HepG2 (cell line): ENCODE measurements around the gene ZKSCAN1. TPM values are rescaled to one million over a fixed set of nuclear protein-coding genes. Genes with fewer than 3 reads are reported as not detected.
A peak's percentile ranks its signal among the peaks of the same experiment; 100 is the strongest.

ENCODE experiments used
- AKNA ChIP-seq: sonication (generic); formaldehyde crosslinking; IDR thresholded peaks from 2 replicates; pipeline ENCODE4 v1.4.0; 2020; ENCODE audit warnings: missing genetic modification reagents, borderline replicate concordance
- ATF7 ChIP-seq, 2 experiments: fragments of 450-650 bp in 1 of 2; sonication (generic) in 1 of 2; formaldehyde crosslinking in 1 of 2; IDR thresholded peaks; 2 replicates each; pipeline versions ENCODE4 v1.4.0 to v1.6.1; 2016 to 2020; ENCODE audit warnings: antibody characterized with exemption in 1 of 2, mild to moderate bottlenecking in 1 of 2, missing genetic modification reagents in 1 of 2
- ELF4 ChIP-seq: sonication (generic); formaldehyde crosslinking; IDR thresholded peaks from 2 replicates; pipeline ENCODE4 v1.5.0; 2020; ENCODE audit warnings: missing genetic modification reagents, mild to moderate bottlenecking, moderate library complexity, borderline replicate concordance
- EZH2 ChIP-seq: conservative IDR thresholded peaks from 2 replicates; pipeline ENCODE4 v1.6.1; 2012; ENCODE audit warnings: mild to moderate bottlenecking, low read depth, low read length, moderate library complexity
- MAFF ChIP-seq: IDR thresholded peaks from 2 replicates; pipeline ENCODE4 v1.6.1; 2011; ENCODE audit warnings: low read depth, low read length, improper control_type of control experiment
- ZBTB33 ChIP-seq: sonication (generic); formaldehyde crosslinking; IDR thresholded peaks from 2 replicates; pipeline ENCODE4 v1.4.0; 2020; ENCODE audit warnings: missing genetic modification reagents
- ZFP82 ChIP-seq: sonication (generic); formaldehyde crosslinking; IDR thresholded peaks from 2 replicates; pipeline ENCODE4 v1.5.1; 2020; ENCODE audit warnings: mild to moderate bottlenecking, missing genetic modification reagents, borderline replicate concordance
- ZNF101 ChIP-seq: sonication (generic); formaldehyde crosslinking; IDR thresholded peaks from 2 replicates; pipeline ENCODE4 v1.4.0; 2020; ENCODE audit warnings: mild to moderate bottlenecking, low read depth, missing genetic modification reagents, borderline replicate concordance
- ZNF367 ChIP-seq: sonication (generic); formaldehyde crosslinking; IDR thresholded peaks from 2 replicates; pipeline ENCODE4 v1.4.0; 2020; ENCODE audit warnings: missing genetic modification reagents, borderline replicate concordance
- polyA plus RNA-seq, 8 experiments: library from polyadenylated mRNA; depleted of rRNA in 3 of 8; stranded (reverse) in 7 of 8; unstranded in 1 of 8; fragments of >200 nt; fragmentation: Illumina TruSeq in 4 of 8; extraction: Trizol in 4 of 8; gene quantifications; 2 replicates each; pipeline versions ENCODE4 v1.2.1 to v1.2.3, GENCODE V29; 2011 to 2016; ENCODE audit warnings: low read depth in 4 of 8, missing spikeins in 1 of 8, mixed read lengths in 1 of 8; ENCODE audit not compliant: insufficient read depth in 1 of 8
- total RNA-seq, 5 experiments: library from RNA; depleted of rRNA; stranded (reverse); fragments of >200 nt; fragmentation: Illumina TruSeq; extraction: Trizol; gene quantifications; 2 replicates each; pipeline ENCODE4 v1.2.3, GENCODE V29; 2016; ENCODE audit warnings: low read depth in 1 of 5

The ZKSCAN1 gene
- total and polyA plus RNA-seq, 2 of the 13 experiments (the other 11 are each of a cell fraction or from before 2014, with no cell fraction given), result 46.4 to 60.6 TPM

GRCh38 chr7:100081535-100082102, 66.2 kb downstream of the ZKSCAN1 start, which contains the start of gene ZNF3 (continued):
- TF ChIP-seq AKNA (CRISPR knock-in tag), result no peak
- TF ChIP-seq ATF7 (IDR thresholded peaks at IDR 0.05), result no peak
- peak; percentile 43; the same call in 1 of the 2 replicates for TF ChIP-seq ATF7 (CRISPR knock-in tag; IDR thresholded peaks at IDR 0.05)
- TF ChIP-seq ELF4 (CRISPR knock-in tag), result 0 out of 2 replicates have a peak, but pooled peaks have one; percentile 29
- TF ChIP-seq ZNF367 (CRISPR knock-in tag), result no peak
- TF ChIP-seq MAFF, result peak; percentile 99
- TF ChIP-seq ZFP82 (CRISPR knock-in tag), result peak; percentile 90
- TF ChIP-seq ZNF101 (CRISPR knock-in tag), result no peak
- no peak for TF ChIP-seq EZH2
- peak; percentile 82 for TF ChIP-seq ZBTB33 (CRISPR knock-in tag)
